HEK293 (cell line): ENCODE results near the gene NPW.

ENCODE experiments used
- CTCF ChIA-PET: fragments of 350-600 bp; formaldehyde crosslinking; extraction: SDS; loops from one replicate; lab custom pipeline; 2021; ENCODE audit warnings: antibody characterized with exemption; lab: Yijun Ruan, JAX
- POLR2A ChIA-PET: fragments of 300-600 bp; formaldehyde crosslinking; extraction: SDS; loops from one replicate; lab custom pipeline; 2020; ENCODE audit warnings: antibody characterized with exemption, inconsistent platforms; lab: Yijun Ruan, JAX
- H3K27ac ChIP-seq: fragments of 200-500 bp; sonication (Bioruptor generic); 2 replicates; pipeline ENCODE4 v1.5.1; 2014; ENCODE audit warnings: low read depth, low read length, control low read depth, inconsistent platforms; ENCODE audit errors: extremely low read depth
- H3K36me3 ChIP-seq, 2 experiments: fragments of 200-500 bp in 1 of 2; sonication (Bioruptor generic) in 1 of 2; 1 replicate in 1 of 2; 2 replicates in 1 of 2; pipeline ENCODE4 v1.5.1; 2014 to 2017; ENCODE audit warnings: inconsistent platforms in 2 of 2, low read length in 2 of 2; ENCODE audit not compliant: control insufficient read depth in 2 of 2, insufficient read depth in 1 of 2
- H3K4me1 ChIP-seq: fragments of 200-500 bp; sonication (Bioruptor generic); 2 replicates; pipeline ENCODE4 v1.5.1; 2014; ENCODE audit warnings: mild to moderate bottlenecking, low read length, inconsistent platforms; ENCODE audit not compliant: control insufficient read depth, insufficient read depth
- H3K4me3 ChIP-seq: 2 replicates; pipeline ENCODE4 v1.5.1; 2011; ENCODE audit warnings: low read depth, mild to moderate bottlenecking, control low read depth, low read length, moderate library complexity
- H3K9me3 ChIP-seq: fragments of 200-500 bp; sonication (Bioruptor generic); 2 replicates; pipeline ENCODE4 v1.5.1; 2014; ENCODE audit warnings: low read depth, low read length, inconsistent platforms; ENCODE audit not compliant: control insufficient read depth, insufficient read depth
- KLF10 ChIP-seq: fragments of 450-650 bp; IDR thresholded peaks from 2 replicates; pipeline ENCODE4 v1.5.1; 2018; ENCODE audit warnings: missing biosample characterization, mild to moderate bottlenecking, missing genetic modification characterization
- OVOL3 ChIP-seq: fragments of 450-650 bp; formaldehyde crosslinking; IDR thresholded peaks from 2 replicates; pipeline ENCODE4 v1.5.1; 2016; ENCODE audit warnings: missing biosample characterization, missing genetic modification characterization
- SALL2 ChIP-seq: fragments of 450-650 bp; formaldehyde crosslinking; IDR thresholded peaks from 2 replicates; pipeline ENCODE4 v1.5.0; 2017; ENCODE audit warnings: missing biosample characterization, mild to moderate bottlenecking, missing genetic modification characterization, borderline replicate concordance
- TRIM28 ChIP-seq: IDR thresholded peaks from 2 replicates; pipeline ENCODE4 v1.6.1; 2011; ENCODE audit warnings: low read length, control low read depth, borderline replicate concordance
- ZBTB20 ChIP-seq: fragments of 450-650 bp; formaldehyde crosslinking; IDR thresholded peaks from 2 replicates; pipeline ENCODE4 v1.5.1; 2016; ENCODE audit warnings: missing biosample characterization, missing genetic modification characterization
- ZIC2 ChIP-seq: fragments of 450-650 bp; formaldehyde crosslinking; IDR thresholded peaks from 2 replicates; pipeline ENCODE4 v1.5.1; 2016; ENCODE audit warnings: missing biosample characterization, missing genetic modification characterization
- ZNF121 ChIP-seq: fragments of 450-650 bp; formaldehyde crosslinking; IDR thresholded peaks from 2 replicates; pipeline ENCODE4 v1.5.1; 2016; ENCODE audit warnings: missing biosample characterization, missing genetic modification characterization
- ZNF155 ChIP-seq: fragments of 450-650 bp; formaldehyde crosslinking; IDR thresholded peaks from 2 replicates; pipeline ENCODE4 v1.5.1; 2016; ENCODE audit warnings: missing biosample characterization, missing genetic modification characterization
- ZNF16 ChIP-seq: fragments of 450-650 bp; formaldehyde crosslinking; IDR thresholded peaks from 2 replicates; pipeline ENCODE4 v1.5.1; 2016; ENCODE audit warnings: low read depth, missing biosample characterization, missing genetic modification characterization
- ZNF174 ChIP-seq: fragments of 450-650 bp; formaldehyde crosslinking; IDR thresholded peaks from 2 replicates; pipeline ENCODE4 v1.5.0; 2017; ENCODE audit warnings: missing biosample characterization, mild to moderate bottlenecking, missing genetic modification characterization
- ZNF184 ChIP-seq: fragments of 450-650 bp; IDR thresholded peaks from 2 replicates; pipeline ENCODE4 v1.5.1; 2018; ENCODE audit warnings: missing biosample characterization, mild to moderate bottlenecking, missing genetic modification characterization
- ZNF23 ChIP-seq: fragments of 450-650 bp; formaldehyde crosslinking; IDR thresholded peaks from 2 replicates; pipeline ENCODE4 v1.5.1; 2016; ENCODE audit warnings: missing biosample characterization, missing genetic modification characterization, borderline replicate concordance
- ZNF266 ChIP-seq: fragments of 450-650 bp; formaldehyde crosslinking; IDR thresholded peaks from 2 replicates; pipeline ENCODE4 v1.5.1; 2016; ENCODE audit warnings: missing biosample characterization, missing genetic modification characterization, low read depth
- ZNF335 ChIP-seq: fragments of 450-650 bp; formaldehyde crosslinking; conservative IDR thresholded peaks from 2 replicates; pipeline ENCODE4 v1.5.1; 2016; ENCODE audit warnings: missing biosample characterization, missing genetic modification characterization
- ZNF404 ChIP-seq: fragments of 450-650 bp; formaldehyde crosslinking; IDR thresholded peaks from 2 replicates; pipeline ENCODE4 v1.5.1; 2017; ENCODE audit warnings: missing biosample characterization, missing genetic modification characterization
- ZNF600 ChIP-seq: fragments of 450-650 bp; formaldehyde crosslinking; IDR thresholded peaks from 2 replicates; pipeline ENCODE4 v1.5.1; 2016; ENCODE audit warnings: missing biosample characterization, missing genetic modification characterization
- ZNF658 ChIP-seq: fragments of 450-650 bp; formaldehyde crosslinking; IDR thresholded peaks from 2 replicates; pipeline ENCODE4; 2016; ENCODE audit warnings: missing biosample characterization, missing genetic modification characterization
- ZNF768 ChIP-seq: fragments of 450-650 bp; formaldehyde crosslinking; IDR thresholded peaks from 2 replicates; pipeline ENCODE4 v1.5.1; 2018; ENCODE audit warnings: missing biosample characterization, mild to moderate bottlenecking, missing genetic modification characterization
- TF ChIP-seq, protein P1 (sequence below): fragments of 450-650 bp; formaldehyde crosslinking; IDR thresholded peaks from 2 replicates; pipeline ENCODE4 v1.5.1; 2016; ENCODE audit warnings: missing biosample characterization, missing genetic modification characterization

Gene NPW

DNA sequence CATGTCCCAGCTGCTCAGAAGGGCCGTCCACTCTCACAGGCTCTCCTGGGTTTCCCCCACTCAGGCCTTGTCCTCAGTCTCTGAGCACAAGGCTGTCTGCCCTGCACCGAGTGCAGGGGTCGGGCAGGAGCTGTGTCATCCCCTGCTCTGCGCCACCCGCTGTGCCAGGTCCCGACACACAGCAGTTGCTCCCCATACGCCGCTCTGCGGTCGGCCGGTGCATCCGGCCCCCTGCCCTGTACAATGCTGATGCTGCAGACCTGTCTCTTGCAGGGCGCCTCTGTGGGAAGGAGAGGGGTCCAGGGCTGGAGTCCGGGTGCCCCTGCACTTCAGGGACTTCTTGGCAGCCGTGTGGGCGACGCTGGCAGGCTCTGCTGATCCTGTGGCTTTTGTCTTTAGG lies 34.3 kb downstream of the NPW start (continued):
- TF ChIP-seq ZNF768: no peak

DNA sequence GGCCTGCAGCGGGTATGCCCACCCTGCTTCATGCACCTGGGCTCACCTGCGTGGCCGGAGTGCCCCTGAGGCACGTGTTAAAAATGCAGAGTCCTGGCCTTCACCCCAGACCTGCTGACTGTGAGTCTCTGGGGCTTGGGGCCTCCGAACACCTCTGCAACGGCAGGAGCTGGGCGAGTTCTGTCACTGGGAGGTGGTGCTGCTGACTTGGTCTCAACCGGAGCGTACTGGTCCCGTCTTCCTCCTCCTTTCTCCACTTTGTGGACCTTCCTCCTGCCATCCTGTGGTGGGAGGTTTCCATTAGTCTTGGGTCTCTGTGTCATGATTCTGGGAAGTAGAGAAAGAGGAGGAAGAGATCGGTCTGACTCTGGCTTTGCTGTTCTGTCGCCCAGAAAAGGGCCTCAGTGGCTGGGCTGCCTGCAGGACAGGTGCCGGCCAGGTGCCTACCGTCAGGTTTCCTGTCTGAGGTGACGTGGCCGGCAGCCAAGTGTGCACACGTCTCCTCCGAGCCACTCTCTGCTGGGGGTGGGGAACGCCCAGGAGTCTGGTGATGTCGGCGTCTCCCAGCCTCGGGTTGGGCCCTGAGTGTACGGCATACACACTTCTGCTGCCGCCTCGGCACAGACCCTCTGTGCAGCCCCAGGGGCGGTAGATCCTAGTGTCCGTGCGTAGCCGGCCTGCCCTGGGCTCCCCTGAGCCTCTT lies 35.1 kb downstream of the NPW start:
- CTCF ChIA-PET: no interaction called here

DNA sequence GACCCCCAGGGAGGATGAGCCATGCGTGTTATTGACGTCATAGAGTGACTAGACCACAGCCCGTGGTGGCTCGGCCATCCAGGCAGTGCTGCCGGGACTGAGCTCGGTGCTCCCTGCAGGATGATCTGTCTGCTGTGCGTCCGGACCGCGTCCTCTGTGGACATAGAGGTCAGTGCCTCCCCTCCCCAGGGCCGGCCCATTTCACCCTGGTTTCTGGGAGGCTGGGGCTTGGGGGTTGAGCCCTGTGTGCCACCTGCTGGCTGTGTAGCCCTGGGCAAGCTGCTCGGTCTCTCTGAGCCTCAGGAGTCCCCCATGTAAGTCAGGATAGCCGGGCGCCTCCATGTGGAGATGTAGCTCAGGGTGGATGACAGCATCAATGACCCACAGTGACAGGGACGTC lies 36.5 kb downstream of the NPW start:
- Histone ChIP-seq H3K4me3 (no peak overlapping the region), H3K4me1 (no peaks in the 10 kb centered on the region), H3K9me3 (no peaks in the 10 kb centered on the region), H3K27ac (no peak overlapping the region), H3K36me3 (peaks cover 2 to 86% of the 10 kb centered on the region in 2 experiments; a peak in 2 of 3 replicates)
- CTCF ChIA-PET: interaction anchor here (1.0 to 1.2 kb wide), 2 partner anchors 33 to 35 kb away, joined by 4 to 10 read pairs; no protein-coding TSS in a partner anchor
- POLR2A ChIA-PET: interaction anchor here (2.0 kb wide), 1 partner anchor 8 kb away, joined by 6 read pairs; the partner anchor contains the start of genes NTHL1 and TSC2
- TF ChIP-seq SALL2 (tag by site-specific recombination) (no peak), ZNF121 (no peak), ZNF600 (tag by site-specific recombination) (no peak), ZNF174 (no peak), KLF10 (tag by site-specific recombination) (no peak), ZNF16 (tag by site-specific recombination) (no peak), ZIC2 (peak; percentile 49)
- TF ChIP-seq, protein P1, sequence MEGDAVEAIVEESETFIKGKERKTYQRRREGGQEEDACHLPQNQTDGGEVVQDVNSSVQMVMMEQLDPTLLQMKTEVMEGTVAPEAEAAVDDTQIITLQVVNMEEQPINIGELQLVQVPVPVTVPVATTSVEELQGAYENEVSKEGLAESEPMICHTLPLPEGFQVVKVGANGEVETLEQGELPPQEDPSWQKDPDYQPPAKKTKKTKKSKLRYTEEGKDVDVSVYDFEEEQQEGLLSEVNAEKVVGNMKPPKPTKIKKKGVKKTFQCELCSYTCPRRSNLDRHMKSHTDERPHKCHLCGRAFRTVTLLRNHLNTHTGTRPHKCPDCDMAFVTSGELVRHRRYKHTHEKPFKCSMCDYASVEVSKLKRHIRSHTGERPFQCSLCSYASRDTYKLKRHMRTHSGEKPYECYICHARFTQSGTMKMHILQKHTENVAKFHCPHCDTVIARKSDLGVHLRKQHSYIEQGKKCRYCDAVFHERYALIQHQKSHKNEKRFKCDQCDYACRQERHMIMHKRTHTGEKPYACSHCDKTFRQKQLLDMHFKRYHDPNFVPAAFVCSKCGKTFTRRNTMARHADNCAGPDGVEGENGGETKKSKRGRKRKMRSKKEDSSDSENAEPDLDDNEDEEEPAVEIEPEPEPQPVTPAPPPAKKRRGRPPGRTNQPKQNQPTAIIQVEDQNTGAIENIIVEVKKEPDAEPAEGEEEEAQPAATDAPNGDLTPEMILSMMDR (tag by site-specific recombination): peak; percentile 39; the same call in 1 of the 2 replicates

More for the DNA sequence above, 35.1 kb downstream of the NPW start:
- no peaks in the 10 kb centered on the region for H3K9me3 ChIP-seq
- POLR2A ChIA-PET: no interaction called here
- no peak overlapping the region for H3K4me3 ChIP-seq
- H3K4me1 ChIP-seq: no peaks in the 10 kb centered on the region
- peaks cover 12 to 84% of the 10 kb centered on the region in 2 experiments; a peak in 2 of 3 replicates for H3K36me3 ChIP-seq
- TF ChIP-seq ZNF184 (no peak), ZBTB20 (tag by site-specific recombination) (no peak), TRIM28 (no peak), ZNF335 (tag by site-specific recombination) (no peak), ZNF23 (tag by site-specific recombination) (no peak), ZNF658 (no peak), OVOL3 (tag by site-specific recombination) (no peak), ZNF404 (tag by site-specific recombination) (no peak), ZNF266 (tag by site-specific recombination) (no peak), ZNF155 (tag by site-specific recombination) (no peak)
- TF ChIP-seq, all 188 proteins: peak for 0
- no peak overlapping the region for H3K27ac ChIP-seq
